Subcutaneous adipose tissue (tissue), 4 donors: ENCODE data around the gene HP1BP3. TPM values are rescaled to one million over a fixed set of nuclear protein-coding genes. Genes with fewer than 3 reads are reported as not detected.

Experiments used
- CTCF ChIP-seq: fragments of 450-650 bp; IDR thresholded peaks from one replicate; pipeline ENCODE4 v1.5.1; 2016; ENCODE audit warnings: low read depth, mild to moderate bottlenecking, control low read depth, antibody characterized with exemption, moderate library complexity
- total RNA-seq, 4 donors: library from RNA; depleted of rRNA; stranded (reverse); fragments of >200 nt; gene quantifications; one replicate each; pipeline ENCODE4 v1.1.0, GENCODE V29; 2016

HP1BP3 gene
- total RNA-seq, 4 donors from 2014 or later, result 192 to 273 (median 229) TPM

- TF ChIP-seq CTCF, result no peak
These were observed 67.1 kb downstream of the HP1BP3 start for GRCh38 chr1:20719871-20720620.

GRCh38 chr1:20719261-20719660 is 67.8 kb downstream of the HP1BP3 start:
- no peak for TF ChIP-seq CTCF

GRCh38 chr1:20717452-20718342 is 69.4 kb downstream of the HP1BP3 start, which contains the start of gene KIF17:
TSS of gene KIF17 (minus strand) at chr1:20718007. CDS start at chr1:20717706, 301 bp downstream.
- no peak for TF ChIP-seq CTCF

- TF ChIP-seq CTCF, result no peak
These were observed 70.9 kb downstream of the HP1BP3 start for GRCh38 chr1:20716232-20716631.

- no peak for TF ChIP-seq CTCF
These were observed 71.7 kb downstream of the HP1BP3 start for GRCh38 chr1:20715406-20715805.

GRCh38 chr1:20713440-20713839 is 73.7 kb downstream of the HP1BP3 start:
- TF ChIP-seq CTCF, result no peak

GRCh38 chr1:20712215-20712577 is 74.9 kb downstream of the HP1BP3 start:
- TF ChIP-seq CTCF, result no peak
